DOHH2 (cell line): ENCODE measurements around the gene RALGDS.

ENCODE experiments used
- EZH2phosphoT487 ChIP-seq: fragments of 200-600 bp; sonication (generic); IDR thresholded peaks from 2 replicates; pipeline ENCODE4 v1.6.1; 2017; ENCODE audit warnings: borderline replicate concordance, mild to moderate bottlenecking, antibody characterized with exemption, low read length, moderate library complexity, mixed read lengths
- TF ChIP-seq, protein P1 (sequence below): fragments of 200-600 bp; sonication (generic); IDR thresholded peaks from one replicate; pipeline ENCODE4 v1.5.1; 2014; ENCODE audit warnings: antibody characterized with exemption, mild to moderate bottlenecking, low read depth, low read length; ENCODE audit not compliant: poor library complexity, severe bottlenecking

DNA sequence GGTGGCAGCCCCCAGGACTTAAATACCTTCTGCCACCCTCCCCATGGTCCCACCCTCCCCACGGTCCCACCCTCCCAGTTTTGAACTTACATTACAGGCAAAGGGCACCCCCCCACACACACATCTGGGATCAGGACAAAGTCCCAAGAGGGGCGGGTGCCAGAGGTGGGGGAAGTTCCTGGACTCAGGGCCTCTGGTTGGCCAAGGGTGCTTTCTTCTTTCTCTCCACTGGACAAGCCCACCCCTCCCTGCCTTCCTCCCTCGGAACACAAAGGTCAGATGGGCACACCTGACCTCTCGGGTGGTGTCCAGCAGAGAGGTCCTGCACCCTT is 19.1 kb upstream of the RALGDS start:
- TF ChIP-seq, protein P1, sequence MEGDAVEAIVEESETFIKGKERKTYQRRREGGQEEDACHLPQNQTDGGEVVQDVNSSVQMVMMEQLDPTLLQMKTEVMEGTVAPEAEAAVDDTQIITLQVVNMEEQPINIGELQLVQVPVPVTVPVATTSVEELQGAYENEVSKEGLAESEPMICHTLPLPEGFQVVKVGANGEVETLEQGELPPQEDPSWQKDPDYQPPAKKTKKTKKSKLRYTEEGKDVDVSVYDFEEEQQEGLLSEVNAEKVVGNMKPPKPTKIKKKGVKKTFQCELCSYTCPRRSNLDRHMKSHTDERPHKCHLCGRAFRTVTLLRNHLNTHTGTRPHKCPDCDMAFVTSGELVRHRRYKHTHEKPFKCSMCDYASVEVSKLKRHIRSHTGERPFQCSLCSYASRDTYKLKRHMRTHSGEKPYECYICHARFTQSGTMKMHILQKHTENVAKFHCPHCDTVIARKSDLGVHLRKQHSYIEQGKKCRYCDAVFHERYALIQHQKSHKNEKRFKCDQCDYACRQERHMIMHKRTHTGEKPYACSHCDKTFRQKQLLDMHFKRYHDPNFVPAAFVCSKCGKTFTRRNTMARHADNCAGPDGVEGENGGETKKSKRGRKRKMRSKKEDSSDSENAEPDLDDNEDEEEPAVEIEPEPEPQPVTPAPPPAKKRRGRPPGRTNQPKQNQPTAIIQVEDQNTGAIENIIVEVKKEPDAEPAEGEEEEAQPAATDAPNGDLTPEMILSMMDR, result no peak
- TF ChIP-seq EZH2phosphoT487, result no peak
